GM18870 (cell line): ENCODE measurements around the gene ELAPOR1.

ENCODE experiments used
- ATAC-seq: cut with Tn5 transposase; IDR thresholded peaks from one replicate; pipeline ENCODE4 v1.9.1; 2021; ENCODE audit warnings: moderate library complexity; ENCODE audit not compliant: unreplicated experiment

ELAPOR1 gene

GRCh38 chr1:109095631-109096030 is 18.3 kb upstream of the ELAPOR1 start:
- ATAC-seq, result no peak

- no peak for ATAC-seq
Measured at GRCh38 chr1:109096120-109096519, 17.8 kb upstream of the ELAPOR1 start.

- ATAC-seq, result peak; percentile 68
Measured at GRCh38 chr1:109099938-109100773, 13.8 kb upstream of the ELAPOR1 start.

GRCh38 chr1:109104364-109105151 is 9.4 kb upstream of the ELAPOR1 start:
- no peak for ATAC-seq

- ATAC-seq, result no peak
Measured at GRCh38 chr1:109105881-109106280, 8.0 kb upstream of the ELAPOR1 start.

GRCh38 chr1:109107785-109108184 is 6.1 kb upstream of the ELAPOR1 start:
- ATAC-seq, result no peak

- no peak for ATAC-seq
Measured at GRCh38 chr1:109109906-109110305, 4.0 kb upstream of the ELAPOR1 start.

DNA sequence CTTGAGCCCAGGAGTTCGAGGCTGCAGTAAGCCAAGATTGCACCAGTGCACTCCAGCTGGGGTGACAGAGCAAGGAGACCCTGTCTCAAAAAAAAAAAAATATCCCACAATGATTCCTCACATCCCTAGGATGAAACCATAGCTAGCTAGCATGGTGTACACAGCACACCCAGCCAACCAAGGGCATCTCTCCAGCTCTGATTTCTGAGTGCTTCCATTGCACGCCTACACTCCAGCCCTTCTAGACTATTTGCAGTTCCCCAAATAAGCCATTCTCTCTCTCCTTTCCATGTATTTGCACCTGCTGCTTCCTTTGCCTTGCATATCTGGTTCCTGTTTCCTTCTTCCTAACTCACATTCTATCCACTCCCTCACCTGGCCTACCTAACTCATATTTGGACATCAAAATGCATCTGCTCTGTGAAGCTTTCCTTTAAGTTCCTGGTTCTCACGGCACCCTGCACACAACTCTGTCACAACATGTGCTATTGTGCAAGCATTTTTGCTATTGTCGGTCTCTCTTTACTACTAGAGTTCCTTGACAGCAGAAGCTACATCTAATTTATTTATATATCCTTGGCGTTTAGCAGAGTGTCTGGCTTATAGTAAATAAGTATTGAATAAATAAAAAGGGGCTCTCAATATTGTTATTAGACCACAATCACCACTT is 2.4 kb upstream of the ELAPOR1 start:
- ATAC-seq, result no peak

- ATAC-seq, result peak; percentile 39
Measured at GRCh38 chr1:109112056-109112651, 1.8 kb upstream of the ELAPOR1 start.

GRCh38 chr1:109112652-109113285 is 1.1 kb upstream of the ELAPOR1 start:
- no peak for ATAC-seq

- no peak for ATAC-seq
Measured at GRCh38 chr1:109114342-109114674, 393 bp downstream of the ELAPOR1 start.

GRCh38 chr1:109115685-109116084 is 1.8 kb downstream of the ELAPOR1 start:
- ATAC-seq, result no peak

GRCh38 chr1:109116286-109116685 is 2.4 kb downstream of the ELAPOR1 start:
- no peak for ATAC-seq

GRCh38 chr1:109118089-109118488 is 4.2 kb downstream of the ELAPOR1 start:
- no peak for ATAC-seq

- no peak for ATAC-seq
Measured at GRCh38 chr1:109120356-109120755, 6.4 kb downstream of the ELAPOR1 start.

- no peak for ATAC-seq
Measured at GRCh38 chr1:109131059-109131458, 17.1 kb downstream of the ELAPOR1 start.

GRCh38 chr1:109131800-109132199 is 17.9 kb downstream of the ELAPOR1 start:
- no peak for ATAC-seq

GRCh38 chr1:109133002-109133706 is 19.2 kb downstream of the ELAPOR1 start:
- no peak for ATAC-seq

DNA sequence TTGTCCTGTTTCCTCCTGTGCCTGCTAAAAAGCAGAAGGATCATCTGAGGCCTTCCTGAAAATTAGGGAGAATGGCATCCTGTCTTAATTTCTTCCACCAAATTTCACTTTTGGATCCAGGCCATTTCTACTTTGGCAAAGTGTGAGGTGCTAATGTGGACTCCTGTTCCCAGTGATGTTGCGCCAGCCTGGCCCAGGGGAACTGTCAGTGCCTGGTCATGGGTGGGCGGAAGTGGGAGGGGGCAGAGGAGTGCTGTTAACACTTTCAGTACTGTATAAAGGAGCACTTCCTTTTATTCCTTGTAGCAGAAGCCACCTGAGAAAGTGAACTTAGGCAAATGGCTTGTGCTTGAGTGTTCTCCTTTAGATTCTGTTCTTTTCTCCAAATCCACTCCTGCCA is 19.9 kb downstream of the ELAPOR1 start:
- no peak for ATAC-seq

DNA sequence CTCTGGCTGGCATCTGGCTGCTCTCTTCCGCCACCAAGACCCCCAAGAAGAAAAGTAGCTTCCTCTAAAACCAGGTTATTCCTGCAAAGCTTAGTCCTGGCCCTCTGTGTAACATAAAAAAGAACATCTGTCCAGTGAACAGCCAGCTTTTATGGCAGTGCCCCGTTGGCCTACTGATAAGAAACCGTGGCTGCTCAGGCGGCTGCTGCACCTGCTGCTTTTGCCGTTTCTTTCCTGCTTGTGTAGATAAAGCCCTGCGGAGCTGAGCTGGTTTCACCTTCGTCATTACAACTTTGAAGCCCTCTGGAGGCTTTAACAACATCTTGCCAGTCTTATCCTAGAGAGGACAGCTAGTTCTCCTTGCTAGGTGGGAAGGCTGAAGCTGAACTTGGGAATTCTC is 20.5 kb downstream of the ELAPOR1 start:
- no peak for ATAC-seq
